ENCODE measurements around the gene GDPD5. TPM values are rescaled to one million over a fixed set of nuclear protein-coding genes. Genes with fewer than 3 reads are reported as not detected.

Gene GDPD5
- total RNA-seq, 1 donor from 2014 or later: 7.8 TPM

DNA sequence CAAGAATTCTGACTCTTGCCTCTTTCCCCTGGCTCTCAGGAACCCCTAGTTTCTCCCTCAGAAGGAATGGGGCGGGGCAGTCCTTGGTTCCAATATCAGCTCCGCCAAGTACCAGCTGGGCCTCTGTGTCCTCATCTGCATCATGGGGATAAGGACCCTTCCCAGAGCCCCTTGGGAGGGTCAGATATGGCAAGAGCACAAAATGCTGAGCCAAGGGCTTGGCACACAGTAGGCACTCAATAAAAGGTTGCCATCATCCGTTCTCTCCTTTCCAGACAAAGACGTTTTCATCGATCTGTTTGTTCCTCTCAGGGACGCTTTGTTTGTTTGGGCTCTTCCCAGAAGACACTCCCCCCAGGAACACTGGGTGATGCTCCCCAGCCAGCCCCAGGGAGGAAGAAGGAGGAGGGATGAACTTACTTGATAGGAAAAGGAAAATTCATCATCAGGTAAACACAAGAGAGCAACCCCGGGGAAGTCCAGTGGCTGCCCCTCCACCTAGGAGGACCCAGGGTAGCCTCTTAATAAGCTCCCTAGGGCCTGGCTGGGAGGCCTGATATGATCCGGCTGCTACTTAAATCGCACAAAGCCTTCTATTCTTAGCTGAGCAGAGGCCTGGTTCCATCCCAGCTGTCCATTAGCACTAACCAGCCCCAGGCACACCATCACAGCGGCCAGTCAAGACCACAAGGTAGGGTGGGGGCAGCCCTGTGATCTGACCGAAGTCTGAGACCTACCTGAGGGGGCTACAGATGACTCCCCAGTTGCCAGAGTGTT, 19.6 kb downstream of the GDPD5 start:
- Histone ChIP-seq H3K36me3 (ENCODE audit: control insufficient read depth in 3 of 3, insufficient read depth in 3 of 3, low read length in 3 of 3) (no peaks in the 10 kb centered on the region), H3K27ac (ENCODE audit: low read depth, low read length) (no peak overlapping the region), H3K27me3 (ENCODE audit: control insufficient read depth in 3 of 3, insufficient read depth in 3 of 3, low read length in 3 of 3) (no peaks in the 10 kb centered on the region), H3K4me1 (ENCODE audit: control insufficient read depth in 3 of 3, insufficient read depth in 3 of 3, low read length in 3 of 3) (peaks cover 43 to 46% (median 44%) of the 10 kb centered on the region in 3 donors), H3K4me3 (ENCODE audit: low read length in 3 of 3) (peak overlapping the region in 1 of 3 donors; percentile 54), H3K9me3 (ENCODE audit: control insufficient read depth in 3 of 3, low read length in 3 of 3) (no peaks in the 10 kb centered on the region), H3K9ac (ENCODE audit: low read depth in 1 of 3, low read length in 3 of 3) (peak overlapping the region in 1 of 3 donors; percentile 62)

DNA sequence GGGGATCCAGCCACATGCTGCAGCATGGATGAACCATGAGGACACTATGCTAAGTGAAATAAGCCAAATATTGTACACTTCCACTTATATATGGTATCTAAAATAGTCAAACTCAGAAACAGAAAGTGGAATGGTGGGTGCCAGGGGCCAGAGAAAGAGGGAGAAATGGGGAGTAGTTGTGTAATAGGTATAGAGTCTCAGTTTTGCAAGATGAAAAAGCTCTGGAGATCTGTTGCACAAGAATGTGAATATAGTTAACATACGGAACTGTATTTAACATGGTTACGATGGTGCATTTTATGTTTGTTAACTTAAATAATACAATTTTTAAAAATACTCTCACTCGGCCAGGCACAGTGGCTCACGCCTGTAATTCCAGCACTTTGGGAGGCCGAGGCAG, 21.2 kb downstream of the GDPD5 start:
- no peaks in the 10 kb centered on the region for H3K9me3 ChIP-seq (ENCODE audit: control insufficient read depth in 3 of 3, low read length in 3 of 3)
- no peaks in the 10 kb centered on the region for H3K27me3 ChIP-seq (ENCODE audit: control insufficient read depth in 3 of 3, insufficient read depth in 3 of 3, low read length in 3 of 3)

DNA sequence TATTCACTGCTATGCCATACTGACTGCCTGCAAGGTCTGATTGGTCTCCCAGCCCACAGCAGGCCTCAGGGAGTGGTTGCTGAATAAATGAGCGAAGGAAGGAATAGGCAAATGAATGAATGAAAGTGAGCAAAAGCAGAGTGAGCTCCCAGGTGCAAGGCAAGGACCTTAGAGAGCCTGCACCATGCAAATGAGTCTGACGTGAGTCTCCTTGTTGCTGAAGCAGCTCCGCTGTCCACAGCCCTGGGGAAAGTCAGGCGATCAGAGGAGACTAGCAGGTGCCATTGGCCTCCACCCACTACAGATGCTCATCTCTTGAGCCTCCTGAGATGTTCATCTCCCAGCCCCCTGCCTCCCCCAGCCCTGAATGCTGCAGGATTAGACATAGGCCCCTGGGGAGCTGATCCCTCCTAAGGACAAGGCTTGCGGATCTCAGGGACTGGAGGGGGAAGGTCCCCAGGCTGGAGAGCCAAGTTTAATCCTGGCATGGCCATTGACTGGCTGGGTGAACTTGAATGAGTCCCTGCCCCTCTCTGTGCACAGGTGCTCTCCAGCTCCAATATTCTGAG, 22.1 kb downstream of the GDPD5 start:
- H3K4me1 ChIP-seq (ENCODE audit: control insufficient read depth in 3 of 3, insufficient read depth in 3 of 3, low read length in 3 of 3): peaks cover 38 to 47% (median 45%) of the 10 kb centered on the region in 3 donors
- H3K27ac ChIP-seq (ENCODE audit: low read depth, low read length): no peak overlapping the region
- no peak overlapping the region for H3K4me3 ChIP-seq (ENCODE audit: low read length in 3 of 3)
- H3K9me3 ChIP-seq (ENCODE audit: control insufficient read depth in 3 of 3, low read length in 3 of 3): no peaks in the 10 kb centered on the region
- H3K9ac ChIP-seq (ENCODE audit: low read depth in 1 of 3, low read length in 3 of 3): no peak overlapping the region
- no peaks in the 10 kb centered on the region for H3K27me3 ChIP-seq (ENCODE audit: control insufficient read depth in 3 of 3, insufficient read depth in 3 of 3, low read length in 3 of 3)
- H3K36me3 ChIP-seq (ENCODE audit: control insufficient read depth in 3 of 3, insufficient read depth in 3 of 3, low read length in 3 of 3): no peaks in the 10 kb centered on the region

More for the DNA sequence above, 21.2 kb downstream of the GDPD5 start:
- Histone ChIP-seq H3K27ac (ENCODE audit: low read depth, low read length) (no peak overlapping the region), H3K4me3 (ENCODE audit: low read length in 3 of 3) (no peak overlapping the region), H3K4me1 (ENCODE audit: control insufficient read depth in 3 of 3, insufficient read depth in 3 of 3, low read length in 3 of 3) (peaks cover 42 to 49% (median 44%) of the 10 kb centered on the region in 3 donors), H3K36me3 (ENCODE audit: control insufficient read depth in 3 of 3, insufficient read depth in 3 of 3, low read length in 3 of 3) (no peaks in the 10 kb centered on the region), H3K9ac (ENCODE audit: low read depth in 1 of 3, low read length in 3 of 3) (no peak overlapping the region)

DNA sequence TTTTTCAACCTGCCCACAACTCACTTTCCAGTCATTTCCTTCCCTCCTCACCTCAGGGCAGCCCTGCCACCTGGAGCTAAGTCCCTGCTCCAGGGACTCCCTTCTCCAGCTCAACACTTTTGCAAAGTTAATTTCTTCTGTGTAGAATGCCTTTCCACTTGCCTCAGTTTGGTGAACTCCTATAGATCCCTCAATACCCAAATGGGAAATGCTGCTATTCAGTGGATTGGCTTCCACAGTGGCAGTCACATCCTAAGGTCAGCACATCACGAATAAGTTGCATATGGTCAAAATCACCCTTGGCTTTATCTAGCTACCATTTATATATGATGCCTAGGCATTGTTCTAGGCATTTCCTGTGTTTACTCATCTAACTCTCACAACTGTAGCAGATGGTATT, 23.6 kb downstream of the GDPD5 start:
- no peaks in the 10 kb centered on the region for H3K9me3 ChIP-seq (ENCODE audit: control insufficient read depth in 3 of 3, low read length in 3 of 3)
- H3K36me3 ChIP-seq (ENCODE audit: control insufficient read depth in 3 of 3, insufficient read depth in 3 of 3, low read length in 3 of 3): no peaks in the 10 kb centered on the region
- peaks cover 37 to 41% (median 38%) of the 10 kb centered on the region in 3 donors for H3K4me1 ChIP-seq (ENCODE audit: control insufficient read depth in 3 of 3, insufficient read depth in 3 of 3, low read length in 3 of 3)
- no peak overlapping the region for H3K4me3 ChIP-seq (ENCODE audit: low read length in 3 of 3)
- H3K27me3 ChIP-seq (ENCODE audit: control insufficient read depth in 3 of 3, insufficient read depth in 3 of 3, low read length in 3 of 3): no peaks in the 10 kb centered on the region
- H3K27ac ChIP-seq (ENCODE audit: low read depth, low read length): no peak overlapping the region
- H3K9ac ChIP-seq (ENCODE audit: low read depth in 1 of 3, low read length in 3 of 3): no peak overlapping the region

DNA sequence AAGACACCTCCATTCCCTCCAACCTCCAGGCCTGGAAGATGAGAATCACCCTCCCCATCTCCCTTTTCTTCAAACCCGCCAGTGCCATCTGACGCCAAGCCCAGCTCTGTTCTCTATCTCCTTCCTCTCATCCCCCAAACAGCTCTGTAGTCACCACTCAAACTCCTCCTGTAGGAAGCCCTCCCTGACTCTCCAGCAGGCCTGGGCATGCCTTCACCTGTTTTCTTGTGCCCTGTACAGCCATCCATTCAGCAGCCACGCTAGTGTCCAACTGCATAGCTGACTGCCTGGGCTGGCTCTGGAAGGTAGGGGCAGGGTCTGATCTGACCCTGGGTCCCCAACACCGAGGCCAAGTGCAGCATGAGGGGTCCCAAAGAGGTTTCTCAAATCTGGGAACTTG, 25.0 kb downstream of the GDPD5 start:
- peak overlapping the region in 1 of 3 donors; percentile 3 for H3K9ac ChIP-seq (ENCODE audit: low read depth in 1 of 3, low read length in 3 of 3)
- H3K27ac ChIP-seq (ENCODE audit: low read depth, low read length): no peak overlapping the region
- H3K27me3 ChIP-seq (ENCODE audit: control insufficient read depth in 3 of 3, insufficient read depth in 3 of 3, low read length in 3 of 3): no peaks in the 10 kb centered on the region
- peaks cover 23 to 31% (median 27%) of the 10 kb centered on the region in 3 donors for H3K4me1 ChIP-seq (ENCODE audit: control insufficient read depth in 3 of 3, insufficient read depth in 3 of 3, low read length in 3 of 3)
- H3K4me3 ChIP-seq (ENCODE audit: low read length in 3 of 3): no peak overlapping the region
- no peaks in the 10 kb centered on the region for H3K9me3 ChIP-seq (ENCODE audit: control insufficient read depth in 3 of 3, low read length in 3 of 3)
- H3K36me3 ChIP-seq (ENCODE audit: control insufficient read depth in 3 of 3, insufficient read depth in 3 of 3, low read length in 3 of 3): no peaks in the 10 kb centered on the region

DNA sequence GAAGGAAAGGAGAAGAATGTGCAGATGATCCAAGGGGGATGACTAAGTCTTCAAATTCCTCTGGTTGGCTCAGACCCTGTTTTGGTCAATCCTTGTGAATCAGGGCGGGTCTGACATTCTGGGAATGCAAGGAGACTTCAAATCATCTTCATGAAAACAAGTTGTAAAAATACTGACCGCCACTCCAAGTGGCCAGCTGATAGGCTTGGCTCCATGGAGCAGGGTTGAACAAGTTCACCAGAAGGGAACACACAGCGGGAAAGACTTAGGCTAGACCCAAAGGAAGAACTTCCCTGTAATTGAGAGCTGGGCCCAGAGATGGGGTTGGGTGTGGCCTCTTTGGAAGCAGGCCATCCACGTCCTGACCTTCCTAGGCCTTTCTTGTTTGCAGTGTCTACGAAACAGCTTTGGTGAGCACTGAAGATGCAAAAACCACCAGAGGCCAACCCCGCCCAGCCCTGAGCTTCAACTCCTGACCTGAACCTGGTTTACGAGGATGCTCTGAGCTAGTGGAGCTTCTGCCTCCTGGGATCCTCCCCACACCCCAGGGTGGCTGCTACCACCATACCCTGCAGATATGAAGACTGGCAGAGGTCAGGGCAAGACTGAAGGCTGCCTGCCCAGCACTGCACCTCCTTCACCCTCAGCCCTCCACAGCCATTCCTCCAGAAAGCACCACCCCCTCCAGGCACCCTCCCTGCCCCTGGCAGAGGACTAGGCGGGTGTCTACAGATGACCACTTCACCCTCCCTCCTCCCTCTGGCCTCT, 26.1 kb downstream of the GDPD5 start:
- no peak overlapping the region for H3K9ac ChIP-seq (ENCODE audit: low read depth in 1 of 3, low read length in 3 of 3)
- no peaks in the 10 kb centered on the region for H3K27me3 ChIP-seq (ENCODE audit: control insufficient read depth in 3 of 3, insufficient read depth in 3 of 3, low read length in 3 of 3)
- no peak overlapping the region for H3K4me3 ChIP-seq (ENCODE audit: low read length in 3 of 3)
- no peaks in the 10 kb centered on the region for H3K36me3 ChIP-seq (ENCODE audit: control insufficient read depth in 3 of 3, insufficient read depth in 3 of 3, low read length in 3 of 3)
- H3K27ac ChIP-seq (ENCODE audit: low read depth, low read length): peak overlapping the region; percentile 20
- no peaks in the 10 kb centered on the region for H3K9me3 ChIP-seq (ENCODE audit: control insufficient read depth in 3 of 3, low read length in 3 of 3)
- peaks cover 17 to 27% (median 24%) of the 10 kb centered on the region in 3 donors for H3K4me1 ChIP-seq (ENCODE audit: control insufficient read depth in 3 of 3, insufficient read depth in 3 of 3, low read length in 3 of 3)

DNA sequence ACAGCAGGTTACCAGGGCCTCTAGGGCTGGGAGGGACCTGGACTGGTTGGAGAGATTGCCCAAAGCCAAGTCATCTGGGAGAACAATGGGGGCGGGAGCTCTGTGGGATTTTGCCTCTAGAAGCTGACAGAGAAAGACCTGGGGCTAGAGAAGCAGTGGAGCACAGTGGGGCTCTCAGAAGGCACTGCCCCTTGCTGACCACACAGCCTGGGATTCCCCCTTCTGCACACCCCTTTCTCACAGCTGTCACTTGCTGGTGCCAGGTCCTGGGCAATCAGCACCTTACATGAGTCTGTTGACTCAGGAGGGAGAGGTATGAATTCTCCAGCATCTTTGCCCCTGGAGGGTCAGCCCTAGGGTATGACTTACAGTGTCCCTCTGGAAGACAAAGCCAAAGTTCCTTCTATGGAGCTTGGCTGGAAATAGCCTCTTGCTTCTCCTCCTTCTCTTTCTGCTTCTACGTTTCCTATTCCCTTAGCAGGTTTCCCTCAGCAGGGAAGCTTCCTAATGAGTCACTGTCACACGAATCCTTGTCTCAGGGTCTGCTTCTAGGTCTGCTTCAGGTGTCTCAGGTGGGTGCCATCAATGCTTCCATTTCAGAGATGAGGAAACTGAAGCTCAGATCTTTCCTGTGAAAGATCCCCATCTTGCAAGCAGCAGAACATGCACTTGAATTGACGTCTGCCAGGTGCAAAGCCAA, 27.0 kb downstream of the GDPD5 start:
- Histone ChIP-seq H3K4me1 (ENCODE audit: control insufficient read depth in 3 of 3, insufficient read depth in 3 of 3, low read length in 3 of 3) (peaks cover 17 to 27% (median 24%) of the 10 kb centered on the region in 3 donors), H3K27ac (ENCODE audit: low read depth, low read length) (no peak overlapping the region), H3K9me3 (ENCODE audit: control insufficient read depth in 3 of 3, low read length in 3 of 3) (no peaks in the 10 kb centered on the region), H3K27me3 (ENCODE audit: control insufficient read depth in 3 of 3, insufficient read depth in 3 of 3, low read length in 3 of 3) (no peaks in the 10 kb centered on the region), H3K36me3 (ENCODE audit: control insufficient read depth in 3 of 3, insufficient read depth in 3 of 3, low read length in 3 of 3) (no peaks in the 10 kb centered on the region), H3K4me3 (ENCODE audit: low read length in 3 of 3) (no peak overlapping the region), H3K9ac (ENCODE audit: low read depth in 1 of 3, low read length in 3 of 3) (peak overlapping the region in 1 of 3 donors; percentile 25)

DNA sequence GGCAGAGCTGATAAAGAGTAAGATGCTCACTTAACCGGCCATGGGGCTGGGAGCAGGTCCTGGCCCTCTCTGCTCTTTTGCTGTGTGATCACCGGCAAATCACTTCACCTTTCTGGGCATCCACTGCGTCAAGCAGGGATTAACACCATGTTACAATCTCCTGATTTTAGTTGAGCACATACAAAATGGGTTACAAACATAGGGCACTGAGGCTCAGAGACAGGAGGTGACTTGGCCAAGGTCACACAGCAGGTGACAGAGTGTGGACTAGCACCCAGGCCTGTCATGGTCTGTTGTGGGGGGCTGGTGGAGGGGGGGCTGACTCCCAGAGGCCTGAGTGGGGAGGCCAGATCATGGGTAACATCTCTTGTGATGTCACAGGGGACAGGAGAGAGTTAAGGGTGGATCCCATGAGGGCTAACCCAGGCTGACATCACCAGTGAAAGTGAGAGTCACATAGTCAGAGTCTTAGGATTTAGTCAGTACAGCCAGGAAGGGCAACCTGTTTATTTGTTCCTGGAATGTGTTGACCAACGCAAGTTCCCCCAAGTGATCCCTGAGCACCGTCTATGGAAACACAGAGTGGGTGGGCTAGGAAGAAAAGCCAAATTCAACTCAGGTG, 27.8 kb downstream of the GDPD5 start:
- Histone ChIP-seq H3K9me3 (ENCODE audit: control insufficient read depth in 3 of 3, low read length in 3 of 3) (no peaks in the 10 kb centered on the region), H3K9ac (ENCODE audit: low read depth in 1 of 3, low read length in 3 of 3) (no peak overlapping the region), H3K27ac (ENCODE audit: low read depth, low read length) (no peak overlapping the region)

DNA sequence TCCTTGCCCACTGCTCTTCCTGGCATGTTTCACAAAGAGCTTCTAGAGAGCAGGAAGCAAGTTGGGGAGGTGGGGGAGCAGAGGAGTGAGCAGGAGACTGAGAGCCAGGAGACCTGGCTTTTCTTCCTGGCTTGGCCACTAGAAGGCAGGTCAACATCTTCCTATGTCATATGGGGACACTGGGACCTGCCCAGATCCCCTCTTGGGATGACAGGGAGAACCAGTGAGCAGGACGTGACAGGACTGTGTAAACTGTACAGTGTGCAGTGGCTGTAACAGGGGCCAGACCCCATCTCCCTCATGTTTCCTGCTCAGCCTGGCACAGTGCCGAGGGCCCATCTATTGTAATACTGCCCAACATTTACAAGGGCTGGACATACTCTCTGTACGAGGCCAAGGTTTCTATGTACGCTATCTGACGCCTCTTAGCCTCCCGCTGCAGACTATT, 29.4 kb downstream of the GDPD5 start:
- Histone ChIP-seq H3K4me1 (ENCODE audit: control insufficient read depth in 3 of 3, insufficient read depth in 3 of 3, low read length in 3 of 3) (peaks cover 23 to 27% (median 27%) of the 10 kb centered on the region in 3 donors), H3K27ac (ENCODE audit: low read depth, low read length) (no peak overlapping the region), H3K36me3 (ENCODE audit: control insufficient read depth in 3 of 3, insufficient read depth in 3 of 3, low read length in 3 of 3) (no peaks in the 10 kb centered on the region), H3K4me3 (ENCODE audit: low read length in 3 of 3) (no peak overlapping the region), H3K9me3 (ENCODE audit: control insufficient read depth in 3 of 3, low read length in 3 of 3) (no peaks in the 10 kb centered on the region), H3K9ac (ENCODE audit: low read depth in 1 of 3, low read length in 3 of 3) (no peak overlapping the region), H3K27me3 (ENCODE audit: control insufficient read depth in 3 of 3, insufficient read depth in 3 of 3, low read length in 3 of 3) (no peaks in the 10 kb centered on the region)

More for the DNA sequence above, 27.8 kb downstream of the GDPD5 start:
- Histone ChIP-seq H3K36me3 (ENCODE audit: control insufficient read depth in 3 of 3, insufficient read depth in 3 of 3, low read length in 3 of 3) (no peaks in the 10 kb centered on the region), H3K4me3 (ENCODE audit: low read length in 3 of 3) (no peak overlapping the region), H3K27me3 (ENCODE audit: control insufficient read depth in 3 of 3, insufficient read depth in 3 of 3, low read length in 3 of 3) (no peaks in the 10 kb centered on the region), H3K4me1 (ENCODE audit: control insufficient read depth in 3 of 3, insufficient read depth in 3 of 3, low read length in 3 of 3) (peaks cover 17 to 27% (median 24%) of the 10 kb centered on the region in 3 donors)
